K562 (cell line): ENCODE data around the gene GSX2.

Experiments
- BCL6 ChIP-seq: fragments of 250-450 bp; sonication (Bioruptor Pico); IDR thresholded peaks from 2 replicates; pipeline ENCODE4 v1.4.0; 2020
- EHMT2 ChIP-seq: fragments of 450-650 bp; IDR thresholded peaks from 2 replicates; pipeline ENCODE4 v1.6.1; 2018; ENCODE audit warnings: antibody characterized with exemption
- KAT7 ChIP-seq: sonication (generic); formaldehyde crosslinking; IDR thresholded peaks from 2 replicates; pipeline ENCODE4 v1.8.0; 2022; ENCODE audit warnings: missing genetic modification reagents, mild to moderate bottlenecking, borderline replicate concordance
- MXI1 ChIP-seq: IDR thresholded peaks from 2 replicates; pipeline ENCODE4 v1.6.1; 2011; ENCODE audit warnings: low read depth, mild to moderate bottlenecking, improper control_type of control experiment, low read length
- POLR3A ChIP-seq: IDR thresholded peaks from 2 replicates; pipeline ENCODE4 v1.6.1; 2011; ENCODE audit warnings: borderline replicate concordance, mild to moderate bottlenecking, moderate library complexity; ENCODE audit not compliant: insufficient read length, insufficient read depth; ENCODE audit errors: extremely low read depth
- SIN3A ChIP-seq, 2 experiments: fragments of 150-350 bp in 1 of 2; IDR thresholded peaks; 2 replicates each; pipeline ENCODE4 v1.6.1; 2011 to 2016; ENCODE audit warnings: borderline replicate concordance in 2 of 2, low read depth in 2 of 2, low read length in 2 of 2, mild to moderate bottlenecking in 2 of 2, moderate library complexity in 2 of 2; ENCODE audit not compliant: control insufficient read depth in 1 of 2
- ZFP36 ChIP-seq: fragments of 150-350 bp; IDR thresholded peaks from 2 replicates; pipeline ENCODE4 v1.6.1; 2018; ENCODE audit warnings: low read length, low read depth; ENCODE audit not compliant: partially characterized antibody
- ZNF121 ChIP-seq: sonication (generic); formaldehyde crosslinking; conservative IDR thresholded peaks from 2 replicates; pipeline ENCODE4 v1.8.0; 2022; ENCODE audit warnings: missing genetic modification reagents
- TF ChIP-seq, protein P1 (sequence below), 2 experiments: fragments of 450-650 bp in 1 of 2; sonication (generic) in 1 of 2; formaldehyde crosslinking; conservative IDR thresholded peaks; 2 replicates each; pipeline versions ENCODE4 v1.4.0 to v1.8.1; 2020 to 2022; ENCODE audit warnings: mild to moderate bottlenecking in 1 of 2, missing genetic modification reagents in 1 of 2
- TF ChIP-seq, protein P2 (sequence below), 2 experiments: fragments of 450-650 bp in 1 of 2; IDR thresholded peaks; 2 replicates each; pipeline ENCODE4 v1.6.1; 2011 to 2017; ENCODE audit warnings: low read depth in 2 of 2, antibody characterized with exemption in 1 of 2, borderline replicate concordance in 1 of 2, low read length in 1 of 2, mild to moderate bottlenecking in 1 of 2, mixed read lengths in 1 of 2; ENCODE audit not compliant: control insufficient read depth in 1 of 2
- TF ChIP-seq, protein P3 (sequence below), 3 experiments: IDR thresholded peaks in 2 of 3; conservative IDR thresholded peaks in 1 of 3; 2 replicates each; pipeline ENCODE4 v1.5.1; 2011 to 2012; ENCODE audit warnings: low read length in 3 of 3, mild to moderate bottlenecking in 3 of 3, control low read depth in 2 of 3, improper control_type of control experiment in 1 of 3, inconsistent platforms in 1 of 3, low read depth in 1 of 3, mixed read lengths in 1 of 3, moderate library complexity in 1 of 3; ENCODE audit not compliant: insufficient read depth in 2 of 3
- TF ChIP-seq, protein P4 (sequence below): sonication (generic); formaldehyde crosslinking; IDR thresholded peaks from 2 replicates; pipeline ENCODE4 v1.8.1; 2022; ENCODE audit warnings: missing genetic modification reagents

DNA sequence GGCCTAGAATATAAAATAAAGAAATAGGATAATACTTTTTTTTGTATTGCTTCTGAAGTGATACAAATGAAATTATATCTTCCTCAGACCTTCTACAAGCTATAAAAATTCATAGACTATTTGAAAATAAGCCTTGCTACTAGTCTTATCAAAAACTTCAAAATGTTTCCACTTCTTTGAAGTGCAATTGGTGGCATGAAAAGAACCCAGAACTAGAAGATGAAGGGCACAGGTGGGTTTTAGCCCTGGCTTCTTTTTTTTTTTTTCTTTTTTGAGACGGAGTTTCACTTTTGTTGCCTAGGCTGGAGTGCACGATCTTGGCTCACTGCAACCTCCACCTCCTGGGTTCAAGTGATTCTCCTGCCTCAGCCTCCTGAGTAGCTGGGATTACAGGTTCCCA lies 44.2 kb downstream of the GSX2 start:
- TF ChIP-seq, protein P1, sequence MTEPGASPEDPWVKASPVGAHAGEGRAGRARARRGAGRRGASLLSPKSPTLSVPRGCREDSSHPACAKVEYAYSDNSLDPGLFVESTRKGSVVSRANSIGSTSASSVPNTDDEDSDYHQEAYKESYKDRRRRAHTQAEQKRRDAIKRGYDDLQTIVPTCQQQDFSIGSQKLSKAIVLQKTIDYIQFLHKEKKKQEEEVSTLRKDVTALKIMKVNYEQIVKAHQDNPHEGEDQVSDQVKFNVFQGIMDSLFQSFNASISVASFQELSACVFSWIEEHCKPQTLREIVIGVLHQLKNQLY (CRISPR knock-in tag; conservative IDR thresholded peaks at IDR 0.05) = no peak
- TF ChIP-seq, protein P2, sequence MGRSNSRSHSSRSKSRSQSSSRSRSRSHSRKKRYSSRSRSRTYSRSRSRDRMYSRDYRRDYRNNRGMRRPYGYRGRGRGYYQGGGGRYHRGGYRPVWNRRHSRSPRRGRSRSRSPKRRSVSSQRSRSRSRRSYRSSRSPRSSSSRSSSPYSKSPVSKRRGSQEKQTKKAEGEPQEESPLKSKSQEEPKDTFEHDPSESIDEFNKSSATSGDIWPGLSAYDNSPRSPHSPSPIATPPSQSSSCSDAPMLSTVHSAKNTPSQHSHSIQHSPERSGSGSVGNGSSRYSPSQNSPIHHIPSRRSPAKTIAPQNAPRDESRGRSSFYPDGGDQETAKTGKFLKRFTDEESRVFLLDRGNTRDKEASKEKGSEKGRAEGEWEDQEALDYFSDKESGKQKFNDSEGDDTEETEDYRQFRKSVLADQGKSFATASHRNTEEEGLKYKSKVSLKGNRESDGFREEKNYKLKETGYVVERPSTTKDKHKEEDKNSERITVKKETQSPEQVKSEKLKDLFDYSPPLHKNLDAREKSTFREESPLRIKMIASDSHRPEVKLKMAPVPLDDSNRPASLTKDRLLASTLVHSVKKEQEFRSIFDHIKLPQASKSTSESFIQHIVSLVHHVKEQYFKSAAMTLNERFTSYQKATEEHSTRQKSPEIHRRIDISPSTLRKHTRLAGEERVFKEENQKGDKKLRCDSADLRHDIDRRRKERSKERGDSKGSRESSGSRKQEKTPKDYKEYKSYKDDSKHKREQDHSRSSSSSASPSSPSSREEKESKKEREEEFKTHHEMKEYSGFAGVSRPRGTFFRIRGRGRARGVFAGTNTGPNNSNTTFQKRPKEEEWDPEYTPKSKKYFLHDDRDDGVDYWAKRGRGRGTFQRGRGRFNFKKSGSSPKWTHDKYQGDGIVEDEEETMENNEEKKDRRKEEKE (IDR thresholded peaks at IDR 0.05; ENCODE audit: borderline replicate concordance in 1 of 2, control insufficient read depth in 1 of 2, low read depth in 2 of 2, low read length in 1 of 2) = no peak
- TF ChIP-seq ZNF121 (CRISPR knock-in tag) = no peak
- TF ChIP-seq, protein P3, sequence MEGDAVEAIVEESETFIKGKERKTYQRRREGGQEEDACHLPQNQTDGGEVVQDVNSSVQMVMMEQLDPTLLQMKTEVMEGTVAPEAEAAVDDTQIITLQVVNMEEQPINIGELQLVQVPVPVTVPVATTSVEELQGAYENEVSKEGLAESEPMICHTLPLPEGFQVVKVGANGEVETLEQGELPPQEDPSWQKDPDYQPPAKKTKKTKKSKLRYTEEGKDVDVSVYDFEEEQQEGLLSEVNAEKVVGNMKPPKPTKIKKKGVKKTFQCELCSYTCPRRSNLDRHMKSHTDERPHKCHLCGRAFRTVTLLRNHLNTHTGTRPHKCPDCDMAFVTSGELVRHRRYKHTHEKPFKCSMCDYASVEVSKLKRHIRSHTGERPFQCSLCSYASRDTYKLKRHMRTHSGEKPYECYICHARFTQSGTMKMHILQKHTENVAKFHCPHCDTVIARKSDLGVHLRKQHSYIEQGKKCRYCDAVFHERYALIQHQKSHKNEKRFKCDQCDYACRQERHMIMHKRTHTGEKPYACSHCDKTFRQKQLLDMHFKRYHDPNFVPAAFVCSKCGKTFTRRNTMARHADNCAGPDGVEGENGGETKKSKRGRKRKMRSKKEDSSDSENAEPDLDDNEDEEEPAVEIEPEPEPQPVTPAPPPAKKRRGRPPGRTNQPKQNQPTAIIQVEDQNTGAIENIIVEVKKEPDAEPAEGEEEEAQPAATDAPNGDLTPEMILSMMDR (IDR thresholded peaks at IDR 0.05 in 2 of 3, conservative IDR thresholded peaks at IDR 0.05 in 1 of 3; ENCODE audit: insufficient read depth in 2 of 3, low read depth in 1 of 3, low read length in 3 of 3) = no peak
- no peak for TF ChIP-seq MXI1
- TF ChIP-seq BCL6 (CRISPR knock-in tag) = no peak
- TF ChIP-seq, protein P4, sequence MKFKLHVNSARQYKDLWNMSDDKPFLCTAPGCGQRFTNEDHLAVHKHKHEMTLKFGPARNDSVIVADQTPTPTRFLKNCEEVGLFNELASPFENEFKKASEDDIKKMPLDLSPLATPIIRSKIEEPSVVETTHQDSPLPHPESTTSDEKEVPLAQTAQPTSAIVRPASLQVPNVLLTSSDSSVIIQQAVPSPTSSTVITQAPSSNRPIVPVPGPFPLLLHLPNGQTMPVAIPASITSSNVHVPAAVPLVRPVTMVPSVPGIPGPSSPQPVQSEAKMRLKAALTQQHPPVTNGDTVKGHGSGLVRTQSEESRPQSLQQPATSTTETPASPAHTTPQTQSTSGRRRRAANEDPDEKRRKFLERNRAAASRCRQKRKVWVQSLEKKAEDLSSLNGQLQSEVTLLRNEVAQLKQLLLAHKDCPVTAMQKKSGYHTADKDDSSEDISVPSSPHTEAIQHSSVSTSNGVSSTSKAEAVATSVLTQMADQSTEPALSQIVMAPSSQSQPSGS (CRISPR knock-in tag) = no peak
- no peak for TF ChIP-seq POLR3A
- TF ChIP-seq KAT7 (CRISPR knock-in tag) = no peak
- TF ChIP-seq SIN3A (IDR thresholded peaks at IDR 0.05; ENCODE audit: borderline replicate concordance in 2 of 2, control insufficient read depth in 1 of 2, low read depth in 2 of 2, low read length in 2 of 2) = no peak
- no peak for TF ChIP-seq ZFP36
- TF ChIP-seq EHMT2 = no peak
